ELR (cell line): ENCODE data around the gene ADAMTS13.
A peak's percentile ranks its signal among the peaks of the same experiment; 100 is the strongest.

Experiments used
- DNase-seq: peaks from one replicate; pipeline ENCODE4 v3.0.0-alpha.2; 2015; ENCODE audit warnings: low read depth

Gene ADAMTS13

GRCh38 chr9:133454943-133455673, 32.9 kb downstream of the ADAMTS13 start:
- DNase-seq: no peak

- no peak for DNase-seq
Measured at GRCh38 chr9:133455936-133456335, 33.8 kb downstream of the ADAMTS13 start.

- DNase-seq: no peak
Measured at GRCh38 chr9:133456409-133456808, 34.2 kb downstream of the ADAMTS13 start.

GRCh38 chr9:133457233-133457632, 35.1 kb downstream of the ADAMTS13 start:
- no peak for DNase-seq

GRCh38 chr9:133457748-133458147, 35.6 kb downstream of the ADAMTS13 start:
- DNase-seq: no peak

- no peak for DNase-seq
Measured at GRCh38 chr9:133458643-133459312, 36.6 kb downstream of the ADAMTS13 start.

- DNase-seq: peak; percentile 95
Measured at GRCh38 chr9:133459476-133460404, 37.6 kb downstream of the ADAMTS13 start, which contains the start of gene CACFD1. TSS of gene CACFD1 (plus strand) at chr9:133459978. CDS start at chr9:133460067, 89 bp downstream.

- DNase-seq: peak; percentile 23
Measured at GRCh38 chr9:133460405-133461175, 38.4 kb downstream of the ADAMTS13 start.

GRCh38 chr9:133461975-133462374, 39.8 kb downstream of the ADAMTS13 start:
- DNase-seq: no peak

- DNase-seq: no peak
Measured at GRCh38 chr9:133463234-133463863, 41.2 kb downstream of the ADAMTS13 start.

- no peak for DNase-seq
Measured at GRCh38 chr9:133463864-133464615, 41.9 kb downstream of the ADAMTS13 start.

- no peak for DNase-seq
Measured at GRCh38 chr9:133464638-133465037, 42.5 kb downstream of the ADAMTS13 start.

GRCh38 chr9:133465984-133466383, 43.8 kb downstream of the ADAMTS13 start:
- DNase-seq: no peak

- no peak for DNase-seq
Measured at GRCh38 chr9:133467101-133467500, 44.9 kb downstream of the ADAMTS13 start.

GRCh38 chr9:133468374-133468773, 46.2 kb downstream of the ADAMTS13 start:
- no peak for DNase-seq

- DNase-seq: no peak
Measured at GRCh38 chr9:133468777-133469421, 46.7 kb downstream of the ADAMTS13 start.

- no peak for DNase-seq
Measured at GRCh38 chr9:133470427-133470924, 48.3 kb downstream of the ADAMTS13 start.

GRCh38 chr9:133470988-133471387, 48.8 kb downstream of the ADAMTS13 start:
- DNase-seq: no peak

GRCh38 chr9:133471551-133472276, 49.5 kb downstream of the ADAMTS13 start:
- DNase-seq: no peak
